Spinal cord (tissue), 10 donors: ENCODE data around the gene FAN1. TPM values are rescaled to one million over a fixed set of nuclear protein-coding genes. Genes with fewer than 3 reads are reported as not detected.

Experiments
- DNase-seq, 6 donors: peaks; one replicate each; pipeline versions ENCODE4 v3.0.0 to v3.0.0-alpha.2; 2013 to 2015; ENCODE audit warnings: low spot score in 6 of 6, low read depth in 4 of 6
- H3K27ac ChIP-seq: one replicate; pipeline ENCODE4 v1.5.1; 2013; ENCODE audit warnings: low read depth, low read length, control low read depth
- H3K27me3 ChIP-seq: one replicate; pipeline ENCODE4 v1.6.1; 2013; ENCODE audit warnings: low read length; ENCODE audit not compliant: control insufficient read depth, insufficient read depth
- H3K36me3 ChIP-seq: one replicate; pipeline ENCODE4 v1.6.1; 2013; ENCODE audit warnings: low read length; ENCODE audit not compliant: control insufficient read depth, insufficient read depth
- H3K4me1 ChIP-seq: one replicate; pipeline ENCODE4 v1.6.1; 2013; ENCODE audit warnings: low read length; ENCODE audit not compliant: control insufficient read depth, insufficient read depth
- H3K4me3 ChIP-seq: one replicate; pipeline ENCODE4 v1.5.1; 2013; ENCODE audit warnings: low read depth, low read length, control low read depth
- H3K9me3 ChIP-seq: one replicate; pipeline ENCODE4 v1.6.1; 2013; ENCODE audit warnings: low read length; ENCODE audit not compliant: control insufficient read depth, insufficient read depth
- WGBS: methylation state at CpG from one replicate; pipeline ENCODE4 v1.1.5; 2013; ENCODE audit warnings: missing lambda C conversion rate; ENCODE audit not compliant: insufficient coverage; 5-methylcytosine and 5-hydroxymethylcytosine counted together
- polyA plus RNA-seq, 2 donors: library from polyadenylated mRNA; unstranded; fragments of 120-200 nt; gene quantifications; one replicate each; pipeline ENCODE4 v1.2.1, GENCODE V29; 2013; ENCODE audit not compliant: insufficient read length in 2 of 2
- total RNA-seq, 2 donors: library from RNA; depleted of rRNA in 1 of 2; stranded (reverse); fragments of 120-200 nt in 1 of 2; fragments of >200 nt in 1 of 2; gene quantifications; one replicate each; pipeline versions ENCODE4 v1.2.3 to v1.2.4, GENCODE V29; 2013 to 2014
- donor health status: healthy.

FAN1 gene
- total and polyA plus RNA-seq, 4 donors: 33.2 to 37.1 (median 36.2) TPM

DNA sequence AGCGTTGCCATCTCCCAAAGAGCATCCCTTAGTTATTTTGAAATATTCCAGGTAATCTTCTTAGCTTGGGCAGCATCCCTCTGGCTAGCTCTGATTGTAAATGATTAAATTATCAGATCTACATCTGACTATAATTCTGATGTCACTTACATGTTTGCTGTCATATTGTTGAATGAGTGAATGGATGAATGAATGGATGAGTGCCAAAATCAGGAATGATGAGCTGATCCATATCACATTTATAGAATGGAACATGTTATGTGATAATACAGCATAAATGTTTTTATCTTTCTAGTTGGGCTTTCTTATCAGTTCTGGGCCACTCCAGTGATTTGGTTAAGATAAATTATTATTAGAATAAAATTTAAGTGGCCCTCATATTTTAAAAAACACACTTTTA, 14.0 kb downstream of the FAN1 start:
- no peak overlapping the region for H3K27ac ChIP-seq
- no peaks in the 10 kb centered on the region for H3K27me3 ChIP-seq
- peaks cover 25% of the 10 kb centered on the region for H3K36me3 ChIP-seq

DNA sequence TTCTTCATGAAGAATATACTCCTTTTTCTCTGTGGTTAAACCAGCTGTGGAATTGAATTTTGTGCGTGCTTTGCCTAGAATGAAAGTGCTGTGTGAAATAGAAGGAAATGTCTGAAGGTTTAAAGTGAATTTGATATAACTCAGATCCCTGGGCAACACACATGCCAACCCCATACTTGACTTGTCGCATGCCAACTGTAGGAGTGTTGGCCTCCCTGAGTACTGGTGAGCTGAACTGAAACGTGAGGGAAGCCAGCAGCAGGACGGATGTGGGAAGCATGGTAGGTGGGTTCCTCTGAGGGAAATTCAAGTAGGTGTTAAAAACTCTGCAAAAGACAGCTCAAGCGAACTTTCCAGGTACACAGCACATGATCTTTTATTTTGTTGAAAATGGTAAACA, 14.7 kb downstream of the FAN1 start:
- Histone ChIP-seq H3K27ac (no peak overlapping the region), H3K9me3 (no peaks in the 10 kb centered on the region), H3K4me1 (peaks cover 19% of the 10 kb centered on the region), H3K27me3 (no peaks in the 10 kb centered on the region), H3K36me3 (peaks cover 29% of the 10 kb centered on the region), H3K4me3 (no peak overlapping the region)
- DNase-seq: no peak
- 88% methylated on average over 2 of the region's 5 CpGs for WGBS

More for the DNA sequence above, 14.0 kb downstream of the FAN1 start:
- DNase-seq: no peak
- Histone ChIP-seq H3K4me1 (peaks cover 14% of the 10 kb centered on the region), H3K4me3 (no peak overlapping the region), H3K9me3 (no peaks in the 10 kb centered on the region)
- WGBS: no CpG with 5 or more reads among the region's 1 CpG

DNA sequence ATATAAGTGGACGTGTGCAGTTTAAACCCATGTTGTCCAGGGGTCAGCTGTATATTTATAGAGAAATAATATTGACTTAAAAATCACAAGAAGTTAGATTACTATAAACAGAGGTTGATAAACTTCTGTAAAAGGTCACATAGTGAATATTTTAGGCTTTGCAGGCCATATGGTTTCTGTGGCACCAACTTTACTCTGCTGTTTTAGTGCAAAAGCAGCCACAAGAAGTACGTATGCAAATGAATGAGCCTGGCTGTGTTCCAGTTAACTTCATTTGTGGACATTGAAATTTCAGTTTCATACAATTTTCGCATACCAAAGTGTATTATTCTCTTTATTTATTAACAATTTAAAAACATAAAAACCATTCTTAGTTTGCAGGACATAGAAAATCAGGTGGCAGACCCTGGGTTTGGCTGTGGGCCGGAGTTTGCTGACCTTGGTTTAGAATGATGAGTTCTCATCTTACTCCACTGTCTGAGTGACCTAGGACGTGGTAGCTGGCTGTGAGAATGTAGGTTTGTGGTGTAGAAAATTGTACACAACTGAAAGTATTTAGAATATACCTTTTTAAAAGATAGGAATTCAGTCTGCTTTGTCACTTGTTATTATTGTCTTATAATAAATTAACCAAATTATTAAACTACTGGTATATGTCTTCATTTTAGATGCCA, 16.3 kb downstream of the FAN1 start:
- no peak overlapping the region for H3K27ac ChIP-seq
- peaks cover 40% of the 10 kb centered on the region for H3K36me3 ChIP-seq
- no peak overlapping the region for H3K4me3 ChIP-seq
- H3K4me1 ChIP-seq: peaks cover 30% of the 10 kb centered on the region
- 100% methylated on average over 1 of the region's 5 CpGs for WGBS
- no peaks in the 10 kb centered on the region for H3K27me3 ChIP-seq
- H3K9me3 ChIP-seq: no peaks in the 10 kb centered on the region
- no peak for DNase-seq

- H3K36me3 ChIP-seq: peaks cover 51% of the 10 kb centered on the region
- peaks cover 30% of the 10 kb centered on the region for H3K4me1 ChIP-seq
- H3K27ac ChIP-seq: no peak overlapping the region
- no peak overlapping the region for H3K4me3 ChIP-seq
- H3K9me3 ChIP-seq: no peaks in the 10 kb centered on the region
- DNase-seq: peak in 1 of 6 donors; percentile 5
- H3K27me3 ChIP-seq: no peaks in the 10 kb centered on the region
- WGBS: 75% methylated on average over 3 of the region's 4 CpGs
These were observed 17.4 kb downstream of the FAN1 start for GRCh38 chr15:30921106-30921505.

DNA sequence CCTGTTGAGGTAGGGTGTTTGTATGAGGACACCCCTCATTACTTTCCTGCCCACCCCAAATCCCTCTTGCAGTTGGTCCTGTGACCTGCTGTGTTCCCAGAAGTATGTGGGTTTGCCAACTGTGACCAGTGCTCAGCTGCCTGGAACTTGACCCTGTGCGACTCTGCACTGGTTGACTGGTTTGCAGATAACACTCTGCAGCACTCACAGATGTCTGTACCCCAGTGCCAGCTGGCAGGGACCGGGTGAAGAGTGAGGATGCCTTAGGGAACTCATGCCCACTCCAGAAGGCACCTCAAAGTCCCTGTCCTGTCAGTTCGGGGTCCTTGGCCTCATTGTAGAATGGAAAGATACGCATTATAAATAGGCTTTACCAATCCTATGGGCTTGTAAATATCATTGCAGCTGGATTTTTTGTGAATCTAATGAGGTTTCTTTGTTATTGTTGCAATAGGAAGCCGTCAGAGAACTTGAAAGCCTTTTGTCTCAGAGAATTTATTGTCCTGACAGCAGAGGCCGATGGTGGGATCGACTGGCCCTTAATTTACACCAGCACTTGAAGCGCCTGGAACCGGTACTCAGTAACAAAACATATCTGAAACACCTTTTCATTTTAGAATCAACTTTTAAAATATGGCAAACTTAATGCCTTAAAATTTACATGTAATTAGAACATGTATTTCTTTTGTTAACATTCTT, 18.2 kb downstream of the FAN1 start:
- 13% methylated on average over 3 of the region's 9 CpGs for WGBS
- peaks cover 30% of the 10 kb centered on the region for H3K4me1 ChIP-seq
- DNase-seq: peak in 4 of 6 donors; percentile 17 to 78 (median 38)
- no peaks in the 10 kb centered on the region for H3K9me3 ChIP-seq
- no peak overlapping the region for H3K4me3 ChIP-seq
- H3K36me3 ChIP-seq: peaks cover 54% of the 10 kb centered on the region
- H3K27me3 ChIP-seq: no peaks in the 10 kb centered on the region
- peak overlapping the region; percentile 93 for H3K27ac ChIP-seq

DNA sequence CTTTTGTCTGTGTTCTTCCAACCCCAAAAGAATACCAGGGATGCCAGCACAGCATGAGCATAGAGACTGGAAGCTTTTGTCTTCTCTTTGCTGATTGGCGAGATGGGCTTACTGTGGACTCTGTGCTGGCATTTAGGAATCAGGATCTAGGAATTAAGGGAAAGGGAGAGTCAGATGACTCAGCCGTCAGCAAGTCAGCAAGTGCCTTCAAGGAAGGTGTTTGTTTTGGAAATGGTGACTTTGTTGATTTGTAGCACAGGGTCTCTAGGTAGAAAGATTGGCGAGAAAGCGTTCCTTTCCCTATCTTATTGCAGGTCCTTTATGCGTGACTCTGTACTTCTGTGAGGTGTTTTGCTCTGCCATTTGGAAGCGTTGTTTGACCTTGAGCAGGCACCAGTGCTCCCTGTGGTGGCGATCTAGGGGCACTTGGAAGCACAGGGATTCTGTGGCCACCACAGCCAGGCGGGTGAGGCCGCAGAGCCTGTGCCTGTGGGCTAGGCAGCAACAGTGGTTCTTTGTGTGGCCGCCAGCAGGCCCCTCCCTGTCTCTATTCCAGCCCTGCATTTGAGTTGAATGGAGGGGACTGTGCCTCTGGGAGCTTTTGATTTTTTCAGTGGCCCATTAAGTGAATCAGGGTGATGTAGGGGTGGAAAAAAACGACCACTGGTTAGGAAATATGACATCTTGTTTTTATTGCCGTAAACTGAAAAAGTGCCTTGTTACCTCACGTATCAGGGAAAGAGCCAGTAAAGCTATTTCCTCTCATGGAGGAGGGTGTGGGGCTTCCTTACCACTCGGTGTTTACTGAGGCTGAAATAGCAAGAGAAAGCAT, 19.0 kb downstream of the FAN1 start:
- H3K4me3 ChIP-seq: no peak overlapping the region
- H3K27me3 ChIP-seq: no peaks in the 10 kb centered on the region
- H3K9me3 ChIP-seq: no peaks in the 10 kb centered on the region
- H3K36me3 ChIP-seq: peaks cover 59% of the 10 kb centered on the region
- peaks cover 30% of the 10 kb centered on the region for H3K4me1 ChIP-seq
- H3K27ac ChIP-seq: peak overlapping the region; percentile 93
- peak; percentile 35 to 85 (median 54) for DNase-seq
- 34% methylated on average over 10 of the region's 14 CpGs for WGBS

GRCh38 chr15:30923429-30923828, 19.7 kb downstream of the FAN1 start:
- peak in 1 of 6 donors; percentile 4 for DNase-seq
- Histone ChIP-seq H3K4me1 (peaks cover 30% of the 10 kb centered on the region), H3K27me3 (no peaks in the 10 kb centered on the region), H3K4me3 (no peak overlapping the region), H3K9me3 (no peaks in the 10 kb centered on the region), H3K36me3 (peaks cover 61% of the 10 kb centered on the region), H3K27ac (peak overlapping the region; percentile 93)
- WGBS: 23% methylated on average over 7 of the region's 7 CpGs

DNA sequence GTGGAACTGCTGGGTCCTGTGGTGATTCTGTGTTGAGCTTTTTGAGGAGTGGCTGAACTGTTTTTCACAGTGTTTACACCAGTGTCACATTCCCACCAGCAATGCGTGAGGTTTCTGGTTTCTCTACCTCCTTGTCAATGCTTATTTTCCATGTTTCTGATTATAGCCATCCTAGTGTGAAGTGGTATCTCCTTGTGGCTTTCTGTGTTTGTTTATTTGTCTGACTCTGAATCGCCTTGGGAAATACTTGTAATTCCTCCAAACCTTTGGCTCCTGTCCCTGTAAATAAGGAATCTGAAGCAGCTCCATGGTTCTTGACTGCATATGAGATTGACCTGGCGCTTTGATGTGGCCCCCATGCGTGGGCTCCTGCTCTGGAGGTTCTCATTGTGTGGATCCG, 20.6 kb downstream of the FAN1 start:
- Histone ChIP-seq H3K27ac (peak overlapping the region; percentile 93), H3K4me3 (no peak overlapping the region), H3K27me3 (no peaks in the 10 kb centered on the region), H3K9me3 (no peaks in the 10 kb centered on the region), H3K4me1 (peaks cover 30% of the 10 kb centered on the region), H3K36me3 (peaks cover 62% of the 10 kb centered on the region)
- 79% methylated on average over 3 of the region's 5 CpGs for WGBS
- no peak for DNase-seq

DNA sequence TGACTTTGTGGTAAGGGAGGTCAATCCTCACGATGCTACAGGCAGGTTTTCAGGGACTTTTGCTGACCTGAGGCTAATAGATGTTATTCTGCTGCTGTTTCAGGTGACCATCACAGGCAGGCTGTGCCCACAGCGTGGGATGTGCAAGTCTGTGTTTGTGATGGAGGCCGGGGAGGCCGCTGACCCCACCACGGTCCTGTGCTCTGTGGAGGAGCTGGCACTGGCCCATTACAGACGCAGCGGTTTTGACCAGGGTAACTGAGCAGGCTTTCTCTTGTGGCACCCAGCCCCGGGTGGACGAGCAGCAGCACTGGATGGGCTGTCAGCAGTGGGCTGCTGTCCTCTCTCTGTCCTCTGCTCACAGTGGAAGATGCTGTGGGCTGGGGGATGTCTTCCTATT, 22.0 kb downstream of the FAN1 start:
- H3K4me1 ChIP-seq: peaks cover 30% of the 10 kb centered on the region
- H3K27ac ChIP-seq: no peak overlapping the region
- no peak overlapping the region for H3K4me3 ChIP-seq
- WGBS: 97% methylated on average over 5 of the region's 9 CpGs
- no peaks in the 10 kb centered on the region for H3K27me3 ChIP-seq
- peaks cover 68% of the 10 kb centered on the region for H3K36me3 ChIP-seq
- H3K9me3 ChIP-seq: no peaks in the 10 kb centered on the region
- no peak for DNase-seq
